Spleen (tissue), 11 donors: Measurements from ENCODE around the gene LCOR. TPM values are rescaled to one million over a fixed set of nuclear protein-coding genes. Genes with fewer than 3 reads are reported as not detected.

Experiments
- DNase-seq: peaks from one replicate; pipeline ENCODE4 v3.0.0-alpha.2; 2020
- H3K27ac ChIP-seq, 8 donors: fragments of 200-600 bp; sonication (generic) in 7 of 8; 1 replicate in 4 of 8; 2 replicates in 4 of 8; pipeline versions ENCODE4 v1.5.0 to v1.8.0; 2016 to 2021; ENCODE audit warnings: inconsistent platforms in 4 of 8, mild to moderate bottlenecking in 4 of 8, moderate library complexity in 1 of 8
- H3K27me3 ChIP-seq, 7 donors: fragments of 200-600 bp; sonication (generic) in 6 of 7; replicated peaks in 1 of 7; 1 replicate in 4 of 7; 2 replicates in 3 of 7; pipeline versions ENCODE4 v1.5.0 to v1.8.0; 2016 to 2021; ENCODE audit warnings: inconsistent platforms in 3 of 7, mild to moderate bottlenecking in 1 of 7
- H3K36me3 ChIP-seq, 6 donors: fragments of 200-600 bp; sonication (generic) in 5 of 6; 1 replicate in 4 of 6; 2 replicates in 2 of 6; pipeline versions ENCODE4 v1.5.0 to v1.8.0; 2016 to 2021; ENCODE audit warnings: inconsistent platforms in 2 of 6
- H3K4me1 ChIP-seq, 6 donors: fragments of 200-600 bp; sonication (generic) in 5 of 6; 1 replicate in 3 of 6; 2 replicates in 3 of 6; pipeline versions ENCODE4 v1.5.0 to v1.8.0; 2016 to 2021; ENCODE audit warnings: inconsistent platforms in 3 of 6
- H3K4me3 ChIP-seq, 8 donors: fragments of 200-600 bp; sonication (generic) in 7 of 8; 1 replicate in 4 of 8; 2 replicates in 4 of 8; pipeline versions ENCODE4 v1.5.0 to v1.8.0; 2016 to 2021; ENCODE audit warnings: inconsistent platforms in 4 of 8, mild to moderate bottlenecking in 4 of 8, moderate library complexity in 2 of 8
- H3K9me3 ChIP-seq, 8 donors: fragments of 200-600 bp; sonication (generic) in 7 of 8; 1 replicate in 4 of 8; 2 replicates in 4 of 8; pipeline versions ENCODE4 v1.5.0 to v1.8.0; 2016 to 2021; ENCODE audit warnings: inconsistent platforms in 4 of 8
- POLR2A ChIP-seq, 3 donors: fragments of 450-650 bp; IDR thresholded peaks; one replicate each; pipeline ENCODE4 v1.5.1; 2017; ENCODE audit warnings: antibody characterized with exemption in 3 of 3, mild to moderate bottlenecking in 1 of 3
- POLR2AphosphoS5 ChIP-seq, 3 donors: sonication (generic); formaldehyde crosslinking; IDR thresholded peaks; one replicate each; pipeline ENCODE4 v1.5.1; 2017; ENCODE audit warnings: antibody characterized with exemption in 3 of 3
- WGBS, 5 donors: extraction: QIAGEN DNeasy Blood & Tissue Kit in 3 of 5; methylation state at CpG; one replicate each; pipeline versions ENCODE4 v1.1.5 to v1.1.7; 2013 to 2018; 5-methylcytosine and 5-hydroxymethylcytosine counted together
- intact Hi-C: fragments of 100-400 bp; cut with DNase I; formaldehyde crosslinking; loops from one replicate; pipeline ENCODE4 v1.15.0; 2023; ENCODE audit warnings: low total_unique reads
- polyA plus RNA-seq, 3 donors: library from polyadenylated mRNA; stranded (reverse); fragments of 200-250 nt; gene quantifications; one replicate each; pipeline ENCODE4 v1.2.1, GENCODE V29; 2013
- total RNA-seq, 7 donors: library from RNA; depleted of rRNA in 3 of 7; stranded (reverse); fragments of >200 nt in 3 of 7; fragmentation: NEBNext Ultra II Directional in 4 of 7; extraction: Animal tissue kit (Norgen Biotek cat#: 25700) in 4 of 7; gene quantifications; one replicate each; pipeline versions ENCODE4 v1.1.0 to v1.2.1, GENCODE V29; 2016 to 2021
- TF ChIP-seq, protein P1 (sequence below), 11 experiments: fragments of 200-600 bp in 7 of 11; fragments of 450-650 bp in 4 of 11; sonication (generic) in 4 of 11; IDR thresholded peaks in 8 of 11; conservative IDR thresholded peaks in 3 of 11; 1 replicate in 7 of 11; 2 replicates in 4 of 11; pipeline versions ENCODE4 v1.4.0 to v1.8.0; 2016 to 2021; ENCODE audit warnings: antibody characterized with exemption in 11 of 11, inconsistent platforms in 4 of 11, mild to moderate bottlenecking in 1 of 11
- donor health status: healthy with polysubstance abuse.
- donor health status: DM: no; HTN: no; CAD: no; lungs with moderate emphysema.
- donor health status: DM: no; HTN: no; CAD: no.
- donor health status: Bipolar disorder and iron deficiency.
- donor health status: healthy.
- donor health status: DM: no; HTN: no; CAD: no.
- donor health status: DM: yes; HTN: yes; CAD: no.

The LCOR gene
- total and polyA plus RNA-seq, 10 donors: 2.2 to 105 (median 47.0) TPM

DNA sequence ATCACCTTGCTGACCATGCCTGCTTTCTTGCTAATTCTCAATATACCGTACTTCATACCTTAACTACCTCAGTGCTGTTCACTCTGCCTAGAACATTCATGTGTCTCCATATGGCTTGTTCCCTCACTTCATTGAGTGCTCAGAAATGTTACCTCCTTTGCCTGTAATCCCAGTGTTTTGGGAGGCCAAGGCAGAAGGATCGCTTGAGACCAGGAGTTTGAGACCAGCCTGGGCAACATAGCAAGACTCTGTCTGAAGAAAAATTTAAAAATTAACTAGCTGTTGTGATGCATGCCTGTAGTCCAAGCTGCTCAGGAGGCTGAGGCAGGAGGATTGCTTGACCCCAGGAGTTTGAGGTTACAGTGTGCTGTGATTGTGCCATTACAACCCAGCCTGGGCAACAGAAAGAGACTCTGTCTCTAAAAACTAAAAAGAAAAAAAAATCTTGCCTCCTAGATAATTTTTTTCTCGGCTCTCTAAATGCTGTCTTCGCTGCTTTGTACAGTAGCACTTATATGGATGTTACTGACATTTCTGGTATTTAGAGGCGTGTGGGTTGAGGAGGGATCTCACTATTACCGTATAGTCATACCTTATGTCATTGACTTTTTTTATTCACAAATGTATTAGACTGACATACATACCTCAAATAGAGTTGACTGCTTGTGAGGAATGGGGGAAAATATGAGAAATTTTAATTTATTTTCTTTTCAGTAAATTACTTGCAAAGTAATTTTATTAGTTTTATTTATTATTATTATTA is 63.7 kb downstream of the LCOR start:
- Histone ChIP-seq H3K36me3 (peaks cover 0 to 16% (median 2%) of the 10 kb centered on the region in 6 donors), H3K27ac (no peak overlapping the region), H3K4me1 (peaks cover 0 to 57% (median 21%) of the 10 kb centered on the region in 6 donors), H3K27me3 (no peaks in the 10 kb centered on the region), H3K4me3 (no peak overlapping the region), H3K9me3 (peaks cover 0 to 16% (median 14%) of the 10 kb centered on the region in 8 donors)
- intact Hi-C loops: no loop called here
- WGBS, 5 donors: 92 to 95% (median 93%) methylated on average over 6 of the region's 6 CpGs
- no peak for TF ChIP-seq POLR2AphosphoS5 (IDR thresholded peaks at IDR 0.05)
- TF ChIP-seq POLR2A (IDR thresholded peaks at IDR 0.05): no peak
- TF ChIP-seq, protein P1, sequence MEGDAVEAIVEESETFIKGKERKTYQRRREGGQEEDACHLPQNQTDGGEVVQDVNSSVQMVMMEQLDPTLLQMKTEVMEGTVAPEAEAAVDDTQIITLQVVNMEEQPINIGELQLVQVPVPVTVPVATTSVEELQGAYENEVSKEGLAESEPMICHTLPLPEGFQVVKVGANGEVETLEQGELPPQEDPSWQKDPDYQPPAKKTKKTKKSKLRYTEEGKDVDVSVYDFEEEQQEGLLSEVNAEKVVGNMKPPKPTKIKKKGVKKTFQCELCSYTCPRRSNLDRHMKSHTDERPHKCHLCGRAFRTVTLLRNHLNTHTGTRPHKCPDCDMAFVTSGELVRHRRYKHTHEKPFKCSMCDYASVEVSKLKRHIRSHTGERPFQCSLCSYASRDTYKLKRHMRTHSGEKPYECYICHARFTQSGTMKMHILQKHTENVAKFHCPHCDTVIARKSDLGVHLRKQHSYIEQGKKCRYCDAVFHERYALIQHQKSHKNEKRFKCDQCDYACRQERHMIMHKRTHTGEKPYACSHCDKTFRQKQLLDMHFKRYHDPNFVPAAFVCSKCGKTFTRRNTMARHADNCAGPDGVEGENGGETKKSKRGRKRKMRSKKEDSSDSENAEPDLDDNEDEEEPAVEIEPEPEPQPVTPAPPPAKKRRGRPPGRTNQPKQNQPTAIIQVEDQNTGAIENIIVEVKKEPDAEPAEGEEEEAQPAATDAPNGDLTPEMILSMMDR (IDR thresholded peaks at IDR 0.05 in 8 of 11, conservative IDR thresholded peaks at IDR 0.05 in 3 of 11): no peak
- DNase-seq: no peak

GRCh38 chr10:96896884-96897589 is 64.9 kb downstream of the LCOR start:
- Histone ChIP-seq H3K4me1 (peaks cover 0 to 66% (median 27%) of the 10 kb centered on the region in 6 donors), H3K27ac (no peak overlapping the region), H3K27me3 (no peaks in the 10 kb centered on the region), H3K36me3 (peaks cover 0 to 15% (median 2%) of the 10 kb centered on the region in 6 donors), H3K4me3 (no peak overlapping the region), H3K9me3 (peaks cover 0 to 10% (median 8%) of the 10 kb centered on the region in 8 donors)
- 23 to 62% (median 40%) methylated on average over 1 of the region's 1 CpG for WGBS, 5 donors
- no peak for TF ChIP-seq POLR2A (IDR thresholded peaks at IDR 0.05)
- TF ChIP-seq POLR2AphosphoS5 (IDR thresholded peaks at IDR 0.05): no peak
- TF ChIP-seq, protein P1 (IDR thresholded peaks at IDR 0.05 in 8 of 11, conservative IDR thresholded peaks at IDR 0.05 in 3 of 11): no peak
- intact Hi-C loops: no loop called here
- DNase-seq: no peak

- Histone ChIP-seq H3K4me3 (no peak overlapping the region), H3K9me3 (no peaks in the 10 kb centered on the region), H3K27ac (peak overlapping the region in 1 of 8 donors; percentile 16), H3K27me3 (no peaks in the 10 kb centered on the region), H3K4me1 (peaks cover 0 to 82% (median 40%) of the 10 kb centered on the region in 6 donors), H3K36me3 (no peaks in the 10 kb centered on the region)
- WGBS, 5 donors: 60 to 73% (median 70%) methylated on average over 1 of the region's 1 CpG
- TF ChIP-seq POLR2AphosphoS5 (IDR thresholded peaks at IDR 0.05) (no peak), POLR2A (IDR thresholded peaks at IDR 0.05) (no peak)
- intact Hi-C loops: no loop called here
- DNase-seq: no peak
Measured at GRCh38 chr10:96902117-96902516, 70.0 kb downstream of the LCOR start.

DNA sequence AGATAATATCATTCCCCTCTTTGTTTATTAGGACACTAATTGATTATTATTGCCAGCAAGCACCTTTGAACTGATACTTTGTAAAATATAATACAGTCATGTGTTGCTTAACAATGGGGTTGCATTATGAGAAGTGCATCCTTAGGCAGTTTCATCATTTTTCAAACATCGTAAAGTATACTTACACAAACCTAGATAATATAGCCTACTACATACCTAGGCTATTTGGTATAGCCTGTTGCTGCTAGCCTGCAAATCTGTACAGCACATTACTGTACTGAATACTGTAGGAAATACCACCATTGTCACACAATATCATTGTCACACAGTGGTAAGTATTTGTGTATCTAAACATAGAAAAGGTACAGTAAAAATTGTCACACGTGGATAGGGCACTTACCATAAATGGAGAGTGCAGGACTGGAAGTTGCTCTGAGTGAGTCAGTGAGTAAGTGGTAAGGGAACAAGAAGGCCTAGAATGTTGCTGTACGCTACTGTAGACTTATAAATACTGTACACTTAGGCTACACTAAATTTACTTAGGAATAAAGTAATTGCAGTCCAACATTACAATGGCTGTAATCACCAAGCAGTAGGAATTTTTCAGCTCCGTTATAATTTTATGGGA is 70.7 kb downstream of the LCOR start:
- WGBS, 5 donors: 61 to 89% (median 76%) methylated on average over 4 of the region's 4 CpGs
- Histone ChIP-seq H3K27ac (peak overlapping the region in 3 of 8 donors; percentile 16 to 53 (median 17)), H3K9me3 (no peaks in the 10 kb centered on the region), H3K4me3 (no peak overlapping the region), H3K27me3 (no peaks in the 10 kb centered on the region), H3K4me1 (peaks cover 0 to 83% (median 37%) of the 10 kb centered on the region in 6 donors), H3K36me3 (peaks cover 0 to 5% (median 3%) of the 10 kb centered on the region in 6 donors)
- no peak for DNase-seq
- intact Hi-C loops: no loop called here
- no peak for TF ChIP-seq POLR2A (IDR thresholded peaks at IDR 0.05)
